ENCODE data around the gene ADAM15. TPM values are rescaled to one million over a fixed set of nuclear protein-coding genes. Genes with fewer than 3 reads are reported as not detected.

The ADAM15 gene
- total RNA-seq, 4 donors from 2014 or later: 30.3 to 42.8 (median 36.9) TPM

- H3K4me1 ChIP-seq: peaks cover 65 to 85% of the 10 kb centered on the region in 2 donors
- intact Hi-C loops (cut with DNase I; ENCODE audit: low total_unique reads): loop anchor here (5.0 to 10.0 kb wide), 3 partner anchors 1117 to 1487 kb away; no protein-coding TSS in a partner anchor
- DNase-seq (peak in 1 of 2 donors; percentile 69), ATAC-seq (peak; percentile 20 to 25)
- in situ Hi-C loops (cut with MboI; ENCODE audit: low sequenced_read_pairs in 4 of 4): no loop called here
- H3K27ac ChIP-seq: peak overlapping the region; percentile 95 to 99 (median 98)
- H3K27me3 ChIP-seq: no peaks in the 10 kb centered on the region
- no peaks in the 10 kb centered on the region for H3K9me3 ChIP-seq
- no peaks in the 10 kb centered on the region for H3K36me3 ChIP-seq
- peak overlapping the region; percentile 47 to 63 (median 52) for H3K4me3 ChIP-seq
- TF ChIP-seq POLR2A (IDR thresholded peaks at IDR 0.05) (no peak), CTCF (IDR thresholded peaks at IDR 0.05 in 4 of 5, conservative IDR thresholded peaks at IDR 0.05 in 1 of 5) (no peak)
Observed at GRCh38 chr1:155008015-155008941, 42.8 kb upstream of the ADAM15 start.

- peak overlapping the region; percentile 95 to 99 (median 98) for H3K27ac ChIP-seq
- H3K4me1 ChIP-seq: peaks cover 66 to 83% of the 10 kb centered on the region in 2 donors
- peak in 1 of 2 donors; percentile 71 for DNase-seq
- peak overlapping the region; percentile 47 to 63 (median 52) for H3K4me3 ChIP-seq
- H3K36me3 ChIP-seq: no peaks in the 10 kb centered on the region
- in situ Hi-C loops (cut with MboI; ENCODE audit: low sequenced_read_pairs in 4 of 4) (no loop called here), intact Hi-C loops (cut with DNase I; ENCODE audit: low total_unique reads) (loop anchor here (5.0 to 10.0 kb wide), 3 partner anchors 1116 to 1486 kb away; no protein-coding TSS in a partner anchor)
- no peaks in the 10 kb centered on the region for H3K9me3 ChIP-seq
- no peak for TF ChIP-seq CTCF (IDR thresholded peaks at IDR 0.05 in 4 of 5, conservative IDR thresholded peaks at IDR 0.05 in 1 of 5)
- no peak for TF ChIP-seq POLR2A (IDR thresholded peaks at IDR 0.05)
- ATAC-seq: no peak
- H3K27me3 ChIP-seq: no peaks in the 10 kb centered on the region
Observed at GRCh38 chr1:155009221-155009711, 41.9 kb upstream of the ADAM15 start.

GRCh38 chr1:155009742-155010141 lies 41.4 kb upstream of the ADAM15 start:
- peak overlapping the region; percentile 95 to 99 (median 98) for H3K27ac ChIP-seq
- ATAC-seq: no peak
- H3K9me3 ChIP-seq: no peaks in the 10 kb centered on the region
- intact Hi-C loops (cut with DNase I; ENCODE audit: low total_unique reads) (loop anchor here (5.0 to 10.0 kb wide), 3 partner anchors 1115 to 1485 kb away; no protein-coding TSS in a partner anchor), in situ Hi-C loops (cut with MboI; ENCODE audit: low sequenced_read_pairs in 4 of 4) (loop anchor here in 2 of 4 donors (10.0 kb wide), 1 partner anchor 45 kb away; the partner anchor contains the start of gene PYGO2 (in 2 of the 2))
- peak overlapping the region; percentile 47 to 63 (median 52) for H3K4me3 ChIP-seq
- H3K36me3 ChIP-seq: peaks cover 0 to 5% of the 10 kb centered on the region in 2 donors
- DNase-seq: no peak
- H3K27me3 ChIP-seq: no peaks in the 10 kb centered on the region
- TF ChIP-seq POLR2A (IDR thresholded peaks at IDR 0.05) (no peak), CTCF (IDR thresholded peaks at IDR 0.05 in 4 of 5, conservative IDR thresholded peaks at IDR 0.05 in 1 of 5) (no peak)
- peaks cover 62 to 78% of the 10 kb centered on the region in 2 donors for H3K4me1 ChIP-seq

- DNase-seq: no peak
- peak overlapping the region; percentile 95 to 99 (median 98) for H3K27ac ChIP-seq
- no peak for ATAC-seq
- intact Hi-C loops (cut with DNase I; ENCODE audit: low total_unique reads): no loop called here
- in situ Hi-C loops (cut with MboI; ENCODE audit: low sequenced_read_pairs in 4 of 4): loop anchor here in 2 of 4 donors (10.0 kb wide), 1 partner anchor 46 kb away; the partner anchor contains the start of gene PYGO2 (in 2 of the 2)
- no peaks in the 10 kb centered on the region for H3K9me3 ChIP-seq
- peaks cover 59 to 72% of the 10 kb centered on the region in 2 donors for H3K4me1 ChIP-seq
- peaks cover 0 to 9% of the 10 kb centered on the region in 2 donors for H3K36me3 ChIP-seq
- H3K27me3 ChIP-seq: no peaks in the 10 kb centered on the region
- TF ChIP-seq CTCF (IDR thresholded peaks at IDR 0.05 in 4 of 5, conservative IDR thresholded peaks at IDR 0.05 in 1 of 5) (no peak), POLR2A (IDR thresholded peaks at IDR 0.05) (no peak)
- H3K4me3 ChIP-seq: peak overlapping the region in 2 of 4 donors; percentile 51 to 63
Observed at GRCh38 chr1:155010211-155010918, 40.8 kb upstream of the ADAM15 start.
